Measurements from ENCODE around the gene CRYL1.

CRYL1 gene

DNA sequence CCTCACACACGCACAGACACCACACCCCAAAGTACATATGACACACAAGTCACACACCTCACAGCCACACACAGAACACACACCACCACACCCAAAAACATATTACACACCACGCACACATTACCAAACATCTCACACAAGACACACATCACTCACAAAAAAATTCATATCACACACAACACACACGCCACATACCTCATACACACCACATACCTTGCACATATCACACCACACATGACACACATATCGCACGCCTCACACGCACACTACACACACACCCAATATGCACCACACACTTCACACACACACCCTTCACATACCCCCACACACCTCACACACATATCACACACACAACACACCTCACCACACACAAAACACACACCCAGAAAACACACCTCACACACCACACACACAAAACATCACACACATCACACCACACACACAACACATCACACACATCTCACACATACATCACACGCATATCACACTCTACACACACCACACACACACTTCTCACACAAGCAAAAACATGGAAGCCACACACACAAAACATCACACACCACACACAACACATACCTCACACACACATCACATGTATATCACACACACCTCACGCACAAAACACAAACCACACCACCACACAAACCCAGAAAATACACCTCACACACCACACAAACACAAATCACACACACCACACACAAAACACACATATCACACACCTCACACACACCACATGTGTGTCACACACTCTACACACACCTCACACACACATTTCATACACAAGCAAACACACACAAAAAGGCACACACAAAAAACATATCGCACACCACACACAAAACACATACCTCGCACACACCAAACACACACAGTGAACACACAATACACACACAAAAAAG lies 132.1 kb downstream of the CRYL1 start:
- no peak for DNase-seq

DNA sequence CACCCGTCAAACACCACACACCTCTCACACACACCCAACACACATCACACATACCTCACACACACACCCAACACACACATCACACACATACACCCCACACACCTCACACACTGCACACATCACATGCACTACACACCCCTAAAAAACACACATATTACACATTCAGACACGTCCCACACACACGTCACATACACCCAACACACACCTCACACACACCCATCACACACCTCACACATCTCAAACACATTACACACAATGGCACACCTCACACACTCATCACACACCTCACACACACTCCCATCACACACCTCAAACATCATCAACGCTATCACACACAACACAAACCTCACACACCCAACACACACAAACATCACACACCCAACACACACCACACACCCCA lies 133.1 kb downstream of the CRYL1 start:
- no peak for DNase-seq

GRCh38 chr13:20391597-20392452 lies 133.8 kb downstream of the CRYL1 start:
- no peak for DNase-seq

GRCh38 chr13:20390526-20391175 lies 135.0 kb downstream of the CRYL1 start:
- DNase-seq = no peak

DNA sequence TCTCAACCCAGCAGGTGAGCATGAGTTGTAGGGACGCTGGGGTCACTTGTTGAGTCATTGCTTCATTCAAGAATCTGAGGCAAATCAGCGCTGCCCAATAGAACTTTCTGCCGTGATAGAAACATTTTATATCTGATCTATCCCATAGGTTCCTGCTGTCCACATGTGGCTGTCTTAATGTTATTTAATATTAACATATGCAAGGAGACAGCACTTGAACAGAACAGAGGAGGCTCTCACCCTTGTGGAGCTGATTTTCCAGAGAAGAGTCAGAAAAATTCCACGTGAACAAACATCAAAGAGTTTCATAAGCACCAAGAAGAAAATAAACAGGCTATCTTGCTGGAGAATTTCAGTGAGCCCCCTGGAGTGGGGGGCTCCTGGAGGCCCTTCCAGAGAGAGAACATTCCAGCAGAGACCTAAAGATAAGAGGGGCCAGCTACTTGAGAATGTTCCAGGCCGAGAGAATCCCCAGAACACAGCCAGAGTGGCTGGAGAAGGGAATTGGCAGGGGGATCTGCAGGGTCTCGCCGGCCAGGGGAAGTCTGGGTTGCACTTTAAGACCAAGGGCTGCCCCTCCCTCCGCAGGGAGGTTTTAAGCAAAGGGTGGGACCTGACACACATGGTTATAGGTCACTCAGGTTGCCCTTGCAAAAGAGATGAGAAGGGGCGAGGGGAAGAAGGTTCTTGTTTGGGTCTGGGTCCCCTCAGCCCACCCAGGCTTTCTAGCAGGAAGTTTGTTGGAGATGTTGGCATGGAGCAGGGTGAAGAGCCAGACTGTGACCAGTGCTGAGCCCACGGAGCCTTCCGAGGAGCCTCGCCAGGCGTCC lies 135.7 kb downstream of the CRYL1 start:
- DNase-seq = no peak

DNA sequence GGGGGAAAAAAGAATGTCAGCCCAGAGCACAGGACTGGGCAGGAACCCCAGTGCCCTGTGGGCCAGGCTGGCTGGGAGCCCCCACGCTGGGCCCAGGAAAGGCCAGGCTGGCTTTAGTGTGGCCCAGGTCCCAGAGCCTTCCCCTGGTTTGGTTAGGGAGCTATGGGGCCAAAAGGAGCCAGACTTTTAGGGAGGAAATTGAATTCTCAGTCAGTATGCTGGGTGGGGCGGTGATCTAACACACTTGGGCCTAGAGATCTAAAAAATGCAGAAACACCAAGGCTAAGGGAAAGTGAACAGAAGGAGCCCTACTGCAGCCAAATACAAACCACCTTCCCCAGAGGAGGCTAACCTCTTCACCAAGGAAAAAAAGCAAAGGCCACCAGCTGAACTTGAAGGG lies 137.5 kb downstream of the CRYL1 start:
- DNase-seq = no peak

GRCh38 chr13:20387441-20387971 lies 138.2 kb downstream of the CRYL1 start:
- no peak for DNase-seq

DNA sequence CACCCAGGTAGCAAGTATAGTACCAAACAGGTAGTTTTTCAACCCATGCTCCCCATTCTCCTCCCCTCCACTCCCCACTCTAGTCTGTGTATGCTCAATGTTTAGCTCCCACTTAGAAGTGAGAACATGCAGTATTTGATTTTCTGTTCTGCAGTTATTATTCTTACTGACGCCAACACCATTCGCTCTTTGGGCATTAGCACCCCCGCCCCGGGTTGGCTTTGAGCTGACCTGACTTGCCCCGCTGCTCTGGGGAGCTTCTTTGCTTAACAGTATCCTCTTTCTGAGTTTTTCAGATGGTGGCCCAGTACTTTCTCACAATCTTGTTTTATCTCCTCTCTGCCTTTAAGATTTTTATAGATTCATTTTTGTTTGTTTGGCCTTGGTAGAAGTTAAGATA lies 138.7 kb downstream of the CRYL1 start:
- DNase-seq = no peak

- DNase-seq = no peak
Measured at GRCh38 chr13:20383058-20383457, 142.6 kb downstream of the CRYL1 start.

DNA sequence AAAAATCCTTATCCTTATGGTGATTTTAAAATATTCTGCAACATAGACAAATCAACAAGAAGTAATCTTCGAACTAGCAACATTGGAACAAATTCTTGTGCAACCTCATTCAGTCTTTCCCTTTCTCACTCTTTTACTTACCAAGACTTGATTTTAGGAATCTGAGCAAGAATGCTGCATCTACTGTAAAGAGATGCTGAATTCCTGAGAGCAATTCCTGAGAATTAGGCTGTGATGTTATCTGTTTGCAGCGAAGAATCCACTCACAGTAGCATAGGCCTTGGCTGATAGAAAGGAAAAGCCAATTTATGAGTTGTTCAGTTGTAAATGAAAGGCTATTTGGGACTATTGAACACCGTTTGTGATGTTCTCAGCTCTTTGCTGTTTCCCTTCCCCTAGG lies 144.3 kb downstream of the CRYL1 start:
- DNase-seq = no peak

DNA sequence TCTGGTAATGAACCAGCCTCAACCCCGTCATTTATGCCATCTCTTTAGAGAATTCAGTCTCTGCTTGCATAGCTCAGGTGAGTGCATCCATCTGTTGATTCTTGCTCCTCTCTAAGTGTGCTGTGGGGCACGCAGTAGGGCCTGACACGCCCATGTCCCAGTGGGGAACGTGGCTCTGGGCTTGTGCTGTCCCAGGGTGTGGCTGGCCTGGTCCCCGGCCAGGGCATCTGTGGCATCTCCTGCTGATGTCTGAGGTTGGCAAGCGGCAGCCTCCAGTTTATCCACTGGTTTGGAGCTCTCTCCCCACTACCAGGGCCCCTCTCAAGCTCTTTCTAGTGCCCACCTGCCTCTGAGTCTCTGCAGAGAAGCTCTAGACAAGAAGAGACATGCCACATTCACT lies 146.9 kb downstream of the CRYL1 start:
- no peak for DNase-seq

GRCh38 chr13:20377720-20378119 lies 147.9 kb downstream of the CRYL1 start:
- no peak for DNase-seq

DNA sequence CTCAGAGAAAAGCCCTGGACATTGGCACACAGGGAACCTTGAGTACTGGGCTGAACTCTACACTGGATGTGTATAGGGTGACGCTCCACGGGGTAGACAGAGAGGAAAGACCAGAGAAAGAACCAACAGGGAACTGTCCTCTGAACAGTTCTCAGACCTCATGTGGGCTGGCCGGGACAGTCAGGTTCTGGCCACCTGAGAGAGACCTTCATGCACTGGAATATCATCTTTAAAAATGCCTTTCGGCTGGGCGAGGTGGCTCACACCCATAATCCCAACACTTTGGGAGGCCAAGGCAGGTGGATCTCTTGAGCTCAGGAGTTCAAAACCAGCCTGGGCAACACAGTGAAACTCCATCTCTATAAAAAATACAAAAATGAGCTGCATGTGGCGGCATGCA lies 149.8 kb downstream of the CRYL1 start:
- no peak for DNase-seq

- no peak for DNase-seq
Measured at GRCh38 chr13:20373861-20374260, 151.8 kb downstream of the CRYL1 start.

DNA sequence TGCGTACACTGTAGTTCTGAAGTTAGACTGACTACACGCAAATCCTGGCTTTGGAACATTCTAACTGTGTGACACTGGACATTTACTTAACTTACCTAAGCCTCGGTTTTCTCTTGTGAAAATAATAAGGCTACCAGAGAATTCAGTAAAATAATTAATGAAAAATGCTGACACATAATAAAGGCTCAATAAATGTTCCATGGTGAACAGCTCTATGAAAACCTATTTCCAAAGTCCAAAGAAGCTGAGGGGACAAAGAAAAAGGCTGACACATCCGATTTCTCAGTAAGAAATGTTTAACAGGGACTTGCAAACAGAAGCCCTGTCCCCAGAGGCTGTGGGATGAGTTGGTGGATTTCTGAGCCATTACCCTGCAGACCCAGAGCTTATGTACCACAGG lies 153.8 kb downstream of the CRYL1 start:
- DNase-seq = no peak

- DNase-seq = no peak
Measured at GRCh38 chr13:20370815-20371421, 154.7 kb downstream of the CRYL1 start.

DNA sequence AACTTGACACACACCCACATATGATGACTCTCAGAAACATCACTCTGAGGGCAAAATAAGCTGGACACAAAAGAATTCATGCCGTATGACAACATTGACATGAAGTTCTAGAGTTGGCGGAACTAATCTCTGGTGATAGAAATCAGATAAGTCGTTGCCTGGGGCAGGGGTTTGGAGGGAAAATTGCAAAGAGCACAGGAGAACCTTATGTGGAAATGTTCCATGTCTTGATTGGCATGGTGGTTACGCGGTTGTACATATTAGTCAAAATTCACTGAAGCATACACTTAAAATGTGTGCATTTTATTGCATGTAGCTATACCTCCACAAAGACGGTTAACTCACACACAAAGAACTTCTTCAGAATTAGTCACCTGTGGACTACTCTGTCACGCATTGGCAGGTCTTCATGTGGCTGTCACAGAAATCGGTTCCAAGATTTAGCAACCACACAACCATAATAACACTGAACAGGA lies 155.7 kb downstream of the CRYL1 start:
- no peak for DNase-seq

GRCh38 chr13:20366056-20366455 lies 159.6 kb downstream of the CRYL1 start:
- no peak for DNase-seq

DNA sequence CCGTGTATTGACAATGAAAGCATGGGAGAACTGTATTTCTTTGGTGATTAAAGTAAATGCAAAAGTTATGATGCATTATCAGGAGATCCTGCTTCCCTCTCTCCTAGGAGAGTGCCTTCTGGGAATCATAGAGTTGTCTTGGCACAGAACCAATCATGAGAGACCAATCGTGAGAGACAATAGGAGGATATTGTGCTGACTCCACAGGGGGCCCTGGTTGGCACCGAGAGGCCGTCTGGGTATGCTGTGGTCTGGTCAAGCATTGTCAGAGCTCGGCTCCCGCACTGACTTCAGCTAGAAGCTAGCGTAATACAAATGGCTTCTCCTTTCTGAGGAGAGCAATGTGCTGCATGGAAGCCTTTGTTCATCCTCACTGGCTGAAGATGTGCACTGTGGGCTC lies 162.1 kb downstream of the CRYL1 start:
- DNase-seq = no peak

DNA sequence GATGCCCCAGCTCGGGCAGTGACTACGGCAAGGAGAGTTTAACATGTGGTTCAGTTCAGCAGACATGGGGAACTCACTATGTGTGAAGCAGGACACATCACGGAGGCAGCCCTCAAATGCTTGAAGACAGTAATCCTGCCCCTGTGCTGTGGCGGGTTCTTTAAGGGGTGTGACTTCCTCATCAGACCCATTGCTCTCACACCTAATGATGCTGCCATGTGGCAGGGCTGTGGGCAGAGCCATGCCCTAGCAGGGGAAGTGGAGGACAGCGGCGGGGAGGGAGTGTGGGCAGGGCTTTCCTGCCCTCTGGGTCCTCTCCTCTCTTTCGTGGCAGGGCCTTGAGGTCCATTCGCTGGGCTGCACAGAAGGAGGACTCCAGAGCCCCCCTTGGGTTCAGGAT lies 162.5 kb downstream of the CRYL1 start:
- DNase-seq = no peak

GRCh38 chr13:20362484-20363041 lies 163.1 kb downstream of the CRYL1 start:
- DNase-seq = no peak
